ENCODE measurements around the gene SCGB1A1.
"Not testable (repeated sequence)": the region's sequence is repeated elsewhere in the genome, so short reads cannot be mapped to it uniquely, and the experiment has no call there.

DNA sequence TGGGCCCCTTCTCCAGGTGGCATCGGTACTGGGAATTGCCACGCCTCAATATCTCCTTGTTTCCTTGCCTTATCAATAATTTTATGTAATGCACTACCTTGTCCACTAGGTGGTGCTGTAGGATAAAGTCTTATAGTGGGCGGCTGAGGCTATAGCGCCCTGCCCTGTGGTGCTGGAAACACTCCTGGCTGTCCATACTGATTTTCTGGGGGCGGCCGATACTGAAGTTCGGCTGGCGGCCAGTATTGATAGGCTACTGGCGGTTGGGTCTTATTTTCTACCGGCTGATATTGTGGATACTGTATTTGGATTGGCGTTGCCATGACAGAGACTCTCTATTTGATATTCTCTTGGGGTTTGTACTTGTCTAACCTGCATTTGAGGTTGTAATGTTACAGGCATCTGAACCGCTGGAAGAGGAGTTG is 38.0 kb upstream of the SCGB1A1 start:
- TF ChIP-seq, protein P1, sequence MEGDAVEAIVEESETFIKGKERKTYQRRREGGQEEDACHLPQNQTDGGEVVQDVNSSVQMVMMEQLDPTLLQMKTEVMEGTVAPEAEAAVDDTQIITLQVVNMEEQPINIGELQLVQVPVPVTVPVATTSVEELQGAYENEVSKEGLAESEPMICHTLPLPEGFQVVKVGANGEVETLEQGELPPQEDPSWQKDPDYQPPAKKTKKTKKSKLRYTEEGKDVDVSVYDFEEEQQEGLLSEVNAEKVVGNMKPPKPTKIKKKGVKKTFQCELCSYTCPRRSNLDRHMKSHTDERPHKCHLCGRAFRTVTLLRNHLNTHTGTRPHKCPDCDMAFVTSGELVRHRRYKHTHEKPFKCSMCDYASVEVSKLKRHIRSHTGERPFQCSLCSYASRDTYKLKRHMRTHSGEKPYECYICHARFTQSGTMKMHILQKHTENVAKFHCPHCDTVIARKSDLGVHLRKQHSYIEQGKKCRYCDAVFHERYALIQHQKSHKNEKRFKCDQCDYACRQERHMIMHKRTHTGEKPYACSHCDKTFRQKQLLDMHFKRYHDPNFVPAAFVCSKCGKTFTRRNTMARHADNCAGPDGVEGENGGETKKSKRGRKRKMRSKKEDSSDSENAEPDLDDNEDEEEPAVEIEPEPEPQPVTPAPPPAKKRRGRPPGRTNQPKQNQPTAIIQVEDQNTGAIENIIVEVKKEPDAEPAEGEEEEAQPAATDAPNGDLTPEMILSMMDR (IDR thresholded peaks at IDR 0.05) = peak; percentile 71 to 94 (median 87)
- TF ChIP-seq POLR2A (IDR thresholded peaks at IDR 0.05) = not testable (repeated sequence)
